ENCODE results near the gene ABCF1. TPM values are rescaled to one million over a fixed set of nuclear protein-coding genes. Genes with fewer than 3 reads are reported as not detected.

ABCF1 gene
- total RNA-seq, 1 donor = 37.3 TPM

- Histone ChIP-seq H3K4me3 (ENCODE audit: insufficient read depth, low read length) (no peak overlapping the region), H4K20me1 (ENCODE audit: insufficient read depth, low read length) (peaks cover 19% of the 10 kb centered on the region), H3K27ac (ENCODE audit: low read depth, low read length) (no peak overlapping the region), H3K79me2 (ENCODE audit: insufficient read depth, low read length) (no peaks in the 10 kb centered on the region), H3K4me1 (ENCODE audit: insufficient read depth, low read length) (no peaks in the 10 kb centered on the region), H3K27me3 (ENCODE audit: insufficient read depth, low read length) (no peaks in the 10 kb centered on the region), H2AFZ (ENCODE audit: low read length) (no peak overlapping the region), H3K36me3 (ENCODE audit: insufficient read depth, low read length) (peaks cover 51% of the 10 kb centered on the region), H3K9me3 (ENCODE audit: low read depth, low read length) (no peaks in the 10 kb centered on the region), H3K4me2 (ENCODE audit: insufficient read depth, low read length) (no peak overlapping the region)
- no peak for DNase-seq (ENCODE audit: insufficient read length, low spot score, missing footprints)
- no peak for TF ChIP-seq CTCF (IDR thresholded peaks at IDR 0.05; ENCODE audit: extremely low read depth, low read depth, low read length)
These were observed 27.8 kb downstream of the ABCF1 start for GRCh38 chr6:30598912-30599624.

GRCh38 chr6:30599625-30600324 lies 28.5 kb downstream of the ABCF1 start:
- TF ChIP-seq CTCF (IDR thresholded peaks at IDR 0.05; ENCODE audit: extremely low read depth, low read depth, low read length) = no peak
- no peaks in the 10 kb centered on the region for H3K79me2 ChIP-seq (ENCODE audit: insufficient read depth, low read length)
- no peak overlapping the region for H3K27ac ChIP-seq (ENCODE audit: low read depth, low read length)
- no peak overlapping the region for H3K4me3 ChIP-seq (ENCODE audit: insufficient read depth, low read length)
- no peak overlapping the region for H3K4me2 ChIP-seq (ENCODE audit: insufficient read depth, low read length)
- H3K9me3 ChIP-seq (ENCODE audit: low read depth, low read length) = no peaks in the 10 kb centered on the region
- no peaks in the 10 kb centered on the region for H3K4me1 ChIP-seq (ENCODE audit: insufficient read depth, low read length)
- peaks cover 22% of the 10 kb centered on the region for H4K20me1 ChIP-seq (ENCODE audit: insufficient read depth, low read length)
- H2AFZ ChIP-seq (ENCODE audit: low read length) = no peak overlapping the region
- no peak for DNase-seq (ENCODE audit: insufficient read length, low spot score, missing footprints)
- H3K36me3 ChIP-seq (ENCODE audit: insufficient read depth, low read length) = peaks cover 52% of the 10 kb centered on the region
- H3K27me3 ChIP-seq (ENCODE audit: insufficient read depth, low read length) = no peaks in the 10 kb centered on the region

- H3K4me1 ChIP-seq (ENCODE audit: insufficient read depth, low read length) = no peaks in the 10 kb centered on the region
- no peak overlapping the region for H3K4me2 ChIP-seq (ENCODE audit: insufficient read depth, low read length)
- TF ChIP-seq CTCF (IDR thresholded peaks at IDR 0.05; ENCODE audit: extremely low read depth, low read depth, low read length) = no peak
- H3K4me3 ChIP-seq (ENCODE audit: insufficient read depth, low read length) = no peak overlapping the region
- H4K20me1 ChIP-seq (ENCODE audit: insufficient read depth, low read length) = peaks cover 22% of the 10 kb centered on the region
- DNase-seq (ENCODE audit: insufficient read length, low spot score, missing footprints) = no peak
- H3K9me3 ChIP-seq (ENCODE audit: low read depth, low read length) = no peaks in the 10 kb centered on the region
- peaks cover 58% of the 10 kb centered on the region for H3K36me3 ChIP-seq (ENCODE audit: insufficient read depth, low read length)
- no peaks in the 10 kb centered on the region for H3K79me2 ChIP-seq (ENCODE audit: insufficient read depth, low read length)
- H2AFZ ChIP-seq (ENCODE audit: low read length) = no peak overlapping the region
- H3K27ac ChIP-seq (ENCODE audit: low read depth, low read length) = no peak overlapping the region
- no peaks in the 10 kb centered on the region for H3K27me3 ChIP-seq (ENCODE audit: insufficient read depth, low read length)
These were observed 29.3 kb downstream of the ABCF1 start for GRCh38 chr6:30600451-30600961.

- no peak overlapping the region for H3K4me3 ChIP-seq (ENCODE audit: insufficient read depth, low read length)
- no peaks in the 10 kb centered on the region for H3K9me3 ChIP-seq (ENCODE audit: low read depth, low read length)
- no peak overlapping the region for H2AFZ ChIP-seq (ENCODE audit: low read length)
- H3K4me2 ChIP-seq (ENCODE audit: insufficient read depth, low read length) = no peak overlapping the region
- peaks cover 24% of the 10 kb centered on the region for H4K20me1 ChIP-seq (ENCODE audit: insufficient read depth, low read length)
- H3K4me1 ChIP-seq (ENCODE audit: insufficient read depth, low read length) = no peaks in the 10 kb centered on the region
- no peaks in the 10 kb centered on the region for H3K79me2 ChIP-seq (ENCODE audit: insufficient read depth, low read length)
- no peak for DNase-seq (ENCODE audit: insufficient read length, low spot score, missing footprints)
- TF ChIP-seq CTCF (IDR thresholded peaks at IDR 0.05; ENCODE audit: extremely low read depth, low read depth, low read length) = no peak
- H3K27ac ChIP-seq (ENCODE audit: low read depth, low read length) = no peak overlapping the region
- peaks cover 67% of the 10 kb centered on the region for H3K36me3 ChIP-seq (ENCODE audit: insufficient read depth, low read length)
- no peaks in the 10 kb centered on the region for H3K27me3 ChIP-seq (ENCODE audit: insufficient read depth, low read length)
These were observed 30.2 kb downstream of the ABCF1 start for GRCh38 chr6:30601436-30601814.
